Fibroblast of the aortic adventitia (primary cell): Measurements from ENCODE around the gene IFI35. TPM values are rescaled to one million over a fixed set of nuclear protein-coding genes. Genes with fewer than 3 reads are reported as not detected.
A peak's percentile ranks its signal among the peaks of the same experiment; 100 is the strongest.

Experiments used
- DNase-seq: peaks from one replicate; pipeline ENCODE4 v3.0.0-alpha.2; 2010; ENCODE audit warnings: low read depth
- H3K4me3 ChIP-seq: 2 replicates; pipeline ENCODE4 v1.5.1; 2011; ENCODE audit warnings: low read depth, mild to moderate bottlenecking, control low read depth, low read length, moderate library complexity
- CTCF ChIP-seq: IDR thresholded peaks from 2 replicates; pipeline ENCODE4 v1.5.1; 2011; ENCODE audit warnings: mild to moderate bottlenecking, low read length, control low read depth, inconsistent platforms; ENCODE audit not compliant: insufficient read depth
- total RNA-seq: library from RNA; depleted of rRNA; stranded (reverse); fragments of >200 nt; gene quantifications from 2 replicates; pipeline ENCODE4 v1.2.3, GENCODE V29; 2012; ENCODE audit warnings: low replicate concordance

The IFI35 gene
- total RNA-seq, 1 donor = 34.7 TPM

DNA sequence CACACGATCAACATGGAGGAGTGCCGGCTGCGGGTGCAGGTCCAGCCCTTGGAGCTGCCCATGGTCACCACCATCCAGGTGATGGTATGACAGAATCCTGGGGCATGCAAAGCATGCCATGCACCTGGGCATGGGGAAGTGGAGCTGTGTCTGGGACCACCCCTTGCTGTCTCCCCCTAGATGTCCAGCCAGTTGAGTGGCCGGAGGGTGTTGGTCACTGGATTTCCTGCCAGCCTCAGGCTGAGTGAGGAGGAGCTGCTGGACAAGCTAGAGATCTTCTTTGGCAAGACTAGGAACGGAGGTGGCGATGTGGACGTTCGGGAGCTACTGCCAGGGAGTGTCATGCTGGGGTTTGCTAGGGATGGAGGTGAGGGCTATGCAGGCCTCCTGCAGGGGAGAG lies 6.7 kb downstream of the IFI35 start:
- TF ChIP-seq CTCF = no peak
- DNase-seq = no peak
- H3K4me3 ChIP-seq = no peak overlapping the region

DNA sequence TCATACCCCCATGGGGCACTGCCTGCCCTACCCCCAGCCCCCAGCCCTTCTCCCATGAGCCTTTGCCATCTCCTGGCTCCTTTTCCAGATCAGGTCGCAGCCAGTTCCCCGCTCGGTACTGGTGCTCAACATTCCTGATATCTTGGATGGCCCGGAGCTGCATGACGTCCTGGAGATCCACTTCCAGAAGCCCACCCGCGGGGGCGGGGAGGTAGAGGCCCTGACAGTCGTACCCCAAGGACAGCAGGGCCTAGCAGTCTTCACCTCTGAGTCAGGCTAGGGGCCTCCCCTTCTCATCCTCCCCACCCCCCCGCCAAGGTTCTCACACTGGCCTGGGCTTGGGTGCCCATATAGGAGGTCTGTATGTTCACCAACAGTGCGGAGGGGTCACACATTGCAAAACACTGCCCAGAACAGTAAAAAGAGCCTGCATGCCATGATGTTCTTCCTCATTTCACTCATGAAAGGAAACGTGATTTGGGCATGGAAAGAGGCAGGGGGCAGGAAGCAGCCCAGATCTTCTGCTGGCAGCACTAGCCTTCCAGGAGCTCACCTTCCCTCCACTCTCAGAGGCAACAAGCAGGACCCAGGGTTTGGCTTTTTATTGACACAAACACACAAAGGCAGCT lies 7.5 kb downstream of the IFI35 start:
- DNase-seq = peak; percentile 8
- no peak overlapping the region for H3K4me3 ChIP-seq
- no peak for TF ChIP-seq CTCF

- no peak for TF ChIP-seq CTCF
- peak; percentile 25 for DNase-seq
These were observed 8.3 kb downstream of the IFI35 start for GRCh38 chr17:43014649-43015542.

GRCh38 chr17:43015579-43015978 lies 9.0 kb downstream of the IFI35 start:
- no peak overlapping the region for H3K4me3 ChIP-seq
- DNase-seq = peak; percentile 30
- no peak for TF ChIP-seq CTCF

More at GRCh38 chr17:43014649-43015542, 8.3 kb downstream of the IFI35 start:
- no peak overlapping the region for H3K4me3 ChIP-seq

- TF ChIP-seq CTCF = no peak
- DNase-seq = no peak
These were observed 9.6 kb downstream of the IFI35 start for GRCh38 chr17:43016216-43016615.

DNA sequence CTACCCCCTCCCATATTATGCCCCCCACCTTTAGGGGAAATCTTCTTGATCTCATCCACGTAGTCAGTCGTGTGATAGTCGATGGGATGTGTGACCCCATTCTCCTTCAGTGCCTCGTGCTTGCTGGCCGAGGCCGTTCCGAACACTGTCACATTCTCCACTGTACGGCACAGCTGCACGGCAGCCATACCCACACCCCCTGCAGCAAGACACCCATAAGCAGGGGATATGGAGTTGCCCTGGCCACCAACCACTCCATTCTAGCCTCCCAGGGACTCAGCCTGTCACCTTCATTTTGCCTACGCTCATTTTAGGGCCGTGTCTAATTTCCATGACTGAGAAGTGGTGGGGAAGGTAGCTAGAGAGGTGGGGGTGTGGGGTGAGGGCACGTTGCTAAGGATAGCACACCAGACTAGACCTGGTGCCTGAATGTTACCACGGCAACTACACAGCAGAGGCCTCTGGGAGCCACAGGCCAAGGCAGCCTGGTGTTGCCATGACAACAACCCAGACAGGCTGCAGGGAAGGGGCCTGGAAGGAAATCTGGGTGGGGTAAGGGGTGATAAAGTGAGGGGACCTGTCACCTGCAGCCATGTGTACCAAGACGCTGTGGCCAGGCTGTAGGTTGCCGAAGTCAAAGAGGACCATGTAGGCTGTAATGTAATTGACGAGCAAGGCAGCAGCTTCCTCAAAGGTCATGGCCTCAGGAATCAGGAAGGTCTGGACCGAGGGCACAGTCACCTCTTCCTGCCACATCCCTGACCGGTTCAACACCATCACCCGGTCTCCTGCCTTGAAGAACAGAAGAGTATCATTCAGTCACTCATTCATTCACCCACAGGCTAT lies 11.6 kb downstream of the IFI35 start:
- H3K4me3 ChIP-seq = peak overlapping the region; percentile 36
- TF ChIP-seq CTCF = no peak

More at GRCh38 chr17:43016216-43016615, 9.6 kb downstream of the IFI35 start:
- no peak overlapping the region for H3K4me3 ChIP-seq

More for the DNA sequence above, 11.6 kb downstream of the IFI35 start:
- DNase-seq = no peak
